Measurements from ENCODE around the gene FGD3. TPM values are rescaled to one million over a fixed set of nuclear protein-coding genes. Genes with fewer than 3 reads are reported as not detected.

FGD3 gene
- total and polyA plus RNA-seq, 9 of the 15 experiments (the other 6 are each of a cell fraction or from before 2014, with no cell fraction given) = 0.07 to 1.3 (median 0.29) TPM

DNA sequence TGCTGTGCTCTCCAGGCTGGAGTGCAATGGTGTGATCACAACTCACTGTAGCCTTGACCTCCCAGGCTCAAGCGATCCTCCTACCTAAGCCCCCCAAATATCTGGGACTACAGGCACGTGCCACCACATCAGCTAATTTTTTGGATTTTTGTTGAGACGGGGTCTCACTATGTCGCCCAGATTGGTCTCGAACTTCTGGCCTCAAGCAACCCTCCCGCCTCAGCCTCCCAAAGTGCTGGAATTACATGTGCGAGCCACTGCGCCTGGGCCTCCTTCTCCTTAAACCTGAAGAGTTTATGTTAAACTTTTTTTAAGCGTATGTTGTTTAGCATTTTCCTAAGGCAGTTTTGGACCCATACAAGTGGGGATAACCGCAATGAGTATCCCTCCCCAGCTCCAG lies 80.4 kb downstream of the FGD3 start:
- in situ Hi-C loops (cut with MboI) (no loop called here), intact Hi-C loops (cut with micrococcal nuclease) (no loop called here)
- H3K36me3 ChIP-seq (ENCODE audit: control insufficient read depth, insufficient read depth, low read length) = no peaks in the 10 kb centered on the region
- no peak overlapping the region for H2AFZ ChIP-seq (ENCODE audit: low read depth, low read length)
- H3K27ac ChIP-seq (ENCODE audit: extremely low read depth, low read depth, low read length) = no peak overlapping the region
- no TSS peak for BruUV-seq (replicated peaks)
- no peak for TF ChIP-seq KLF10 (CRISPR knock-in tag; IDR thresholded peaks at IDR 0.05)
- TF ChIP-seq FIP1L1 (IDR thresholded peaks at IDR 0.05; ENCODE audit: low read depth, low read length, poor library complexity, severe bottlenecking) = no peak
- no peak overlapping the region for H3K4me2 ChIP-seq (ENCODE audit: insufficient read depth, low read length)
- H3K79me2 ChIP-seq (ENCODE audit: control insufficient read depth, insufficient read depth, low read length) = no peaks in the 10 kb centered on the region
- FAIRE-seq (no peak), ATAC-seq (no peak), DNase-seq (ENCODE audit: extremely low read depth in 1 of 4, low spot score in 3 of 4) (no peak)
- WGBS (ENCODE audit: insufficient coverage, low coverage, missing lambda C conversion rate) = 6% methylated on average over 10 of the region's 10 CpGs
- peaks cover 4% of the 10 kb centered on the region; the same call in 1 of the 2 replicates for H4K20me1 ChIP-seq (replicated peaks; ENCODE audit: control insufficient read depth, insufficient read depth, low read length)
- peaks cover 20 to 70% of the 10 kb centered on the region in 2 experiments; a peak in 4 of 5 replicates for H3K27me3 ChIP-seq (ENCODE audit: control insufficient read depth in 2 of 2, insufficient read depth in 2 of 2, low read length in 2 of 2)
- no peak overlapping the region for H3K9ac ChIP-seq (ENCODE audit: insufficient read depth in 1 of 2, low read depth in 2 of 2, low read length in 2 of 2)
- peaks cover 7% of the 10 kb centered on the region for H3K9me1 ChIP-seq (ENCODE audit: control insufficient read depth, insufficient read depth, low read length)
- POLR2A ChIA-PET = no interaction called here
- no peak overlapping the region for H3K4me3 ChIP-seq
- CTCF ChIA-PET (ENCODE audit: low intra/inter-chr PET ratio) = no interaction called here
- no peaks in the 10 kb centered on the region for H3K9me3 ChIP-seq (replicated peaks; ENCODE audit: control insufficient read depth, insufficient read depth, low read depth, low read length)
- peaks cover 0 to 2% of the 10 kb centered on the region in 2 experiments; a peak in 1 of 5 replicates for H3K4me1 ChIP-seq (replicated peaks in 1 of 2; ENCODE audit: control insufficient read depth in 2 of 2, insufficient read depth in 2 of 2, low read length in 2 of 2)

DNA sequence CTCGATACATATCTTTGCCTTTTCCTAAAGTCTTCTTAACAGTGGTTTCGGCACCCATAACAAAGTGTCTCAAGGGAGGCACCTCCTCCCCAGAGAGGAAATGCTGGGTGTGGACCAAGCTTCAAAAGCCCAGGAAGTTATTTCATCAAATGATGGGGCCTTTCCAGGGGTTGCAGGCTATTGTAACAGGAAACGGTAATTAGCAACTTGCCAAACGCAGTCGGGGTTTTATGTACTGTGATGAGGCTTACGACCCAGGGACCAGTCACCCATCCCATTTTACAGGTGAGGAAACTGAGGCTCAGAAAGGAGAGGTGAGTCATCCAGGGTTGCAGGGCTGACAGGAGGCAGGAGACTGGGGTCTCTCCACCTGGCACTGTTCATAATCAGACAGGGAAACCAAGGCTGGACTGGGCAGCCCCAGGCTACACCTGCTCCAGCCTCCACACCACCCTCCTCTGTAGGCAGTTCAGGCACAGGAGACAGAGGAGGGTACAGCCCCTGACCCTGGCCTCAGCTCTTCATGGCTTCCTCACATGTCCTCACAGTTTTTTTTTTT lies 81.2 kb downstream of the FGD3 start:
- ChIA-PET CTCF (ENCODE audit: low intra/inter-chr PET ratio) (no interaction called here), POLR2A (no interaction called here)
- H3K4me1 ChIP-seq (replicated peaks in 1 of 2; ENCODE audit: control insufficient read depth in 2 of 2, insufficient read depth in 2 of 2, low read length in 2 of 2) = peaks cover 0 to 4% of the 10 kb centered on the region in 2 experiments; a peak in 1 of 5 replicates
- H3K9me1 ChIP-seq (ENCODE audit: control insufficient read depth, insufficient read depth, low read length) = peaks cover 6% of the 10 kb centered on the region
- no peak overlapping the region for H3K4me3 ChIP-seq
- no peak for FAIRE-seq
- H3K36me3 ChIP-seq (ENCODE audit: control insufficient read depth, insufficient read depth, low read length) = no peaks in the 10 kb centered on the region
- peaks cover 22 to 68% of the 10 kb centered on the region in 2 experiments; a peak in 4 of 5 replicates for H3K27me3 ChIP-seq (ENCODE audit: control insufficient read depth in 2 of 2, insufficient read depth in 2 of 2, low read length in 2 of 2)
- H3K79me2 ChIP-seq (ENCODE audit: control insufficient read depth, insufficient read depth, low read length) = no peaks in the 10 kb centered on the region
- no TSS peak for BruUV-seq (replicated peaks)
- H3K9me3 ChIP-seq (replicated peaks; ENCODE audit: control insufficient read depth, insufficient read depth, low read depth, low read length) = no peaks in the 10 kb centered on the region
- H3K9ac ChIP-seq (ENCODE audit: insufficient read depth in 1 of 2, low read depth in 2 of 2, low read length in 2 of 2) = no peak overlapping the region
- no peak overlapping the region for H3K4me2 ChIP-seq (ENCODE audit: insufficient read depth, low read length)
- no peak overlapping the region for H3K27ac ChIP-seq (ENCODE audit: extremely low read depth, low read depth, low read length)
- no peak overlapping the region for H2AFZ ChIP-seq (ENCODE audit: low read depth, low read length)
- in situ Hi-C loops (cut with MboI) (no loop called here), intact Hi-C loops (cut with micrococcal nuclease) (no loop called here)
- 2% methylated on average over 6 of the region's 6 CpGs for WGBS (ENCODE audit: insufficient coverage, low coverage, missing lambda C conversion rate)
- ATAC-seq = no peak
- H4K20me1 ChIP-seq (replicated peaks; ENCODE audit: control insufficient read depth, insufficient read depth, low read length) = no peaks in the 10 kb centered on the region; the same call in 1 of the 2 replicates
- no peak for DNase-seq (ENCODE audit: extremely low read depth in 1 of 4, low spot score in 3 of 4)
- no peak for TF ChIP-seq TCF7L2 (IDR thresholded peaks at IDR 0.05; ENCODE audit: low read depth, low read length)
- TF ChIP-seq, protein P1, sequence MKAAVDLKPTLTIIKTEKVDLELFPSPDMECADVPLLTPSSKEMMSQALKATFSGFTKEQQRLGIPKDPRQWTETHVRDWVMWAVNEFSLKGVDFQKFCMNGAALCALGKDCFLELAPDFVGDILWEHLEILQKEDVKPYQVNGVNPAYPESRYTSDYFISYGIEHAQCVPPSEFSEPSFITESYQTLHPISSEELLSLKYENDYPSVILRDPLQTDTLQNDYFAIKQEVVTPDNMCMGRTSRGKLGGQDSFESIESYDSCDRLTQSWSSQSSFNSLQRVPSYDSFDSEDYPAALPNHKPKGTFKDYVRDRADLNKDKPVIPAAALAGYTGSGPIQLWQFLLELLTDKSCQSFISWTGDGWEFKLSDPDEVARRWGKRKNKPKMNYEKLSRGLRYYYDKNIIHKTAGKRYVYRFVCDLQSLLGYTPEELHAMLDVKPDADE (conservative IDR thresholded peaks at IDR 0.05; ENCODE audit: control insufficient read depth, low read depth, low read length) = no peak
- TF ChIP-seq, protein P2, sequence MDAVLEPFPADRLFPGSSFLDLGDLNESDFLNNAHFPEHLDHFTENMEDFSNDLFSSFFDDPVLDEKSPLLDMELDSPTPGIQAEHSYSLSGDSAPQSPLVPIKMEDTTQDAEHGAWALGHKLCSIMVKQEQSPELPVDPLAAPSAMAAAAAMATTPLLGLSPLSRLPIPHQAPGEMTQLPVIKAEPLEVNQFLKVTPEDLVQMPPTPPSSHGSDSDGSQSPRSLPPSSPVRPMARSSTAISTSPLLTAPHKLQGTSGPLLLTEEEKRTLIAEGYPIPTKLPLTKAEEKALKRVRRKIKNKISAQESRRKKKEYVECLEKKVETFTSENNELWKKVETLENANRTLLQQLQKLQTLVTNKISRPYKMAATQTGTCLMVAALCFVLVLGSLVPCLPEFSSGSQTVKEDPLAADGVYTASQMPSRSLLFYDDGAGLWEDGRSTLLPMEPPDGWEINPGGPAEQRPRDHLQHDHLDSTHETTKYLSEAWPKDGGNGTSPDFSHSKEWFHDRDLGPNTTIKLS (IDR thresholded peaks at IDR 0.05; ENCODE audit: borderline replicate concordance, low read depth) = no peak
- peak; percentile 60 for TF ChIP-seq GABPA (tag; conservative IDR thresholded peaks at IDR 0.05; ENCODE audit: low read depth)
- no peak for TF ChIP-seq SMARCE1 (IDR thresholded peaks at IDR 0.05)
- TF ChIP-seq TAF1 (IDR thresholded peaks at IDR 0.05; ENCODE audit: control insufficient read depth, extremely low read depth, insufficient read depth, low read length, severe bottlenecking) = no peak
- TF ChIP-seq ZNF408 (CRISPR knock-in tag; IDR thresholded peaks at IDR 0.05; ENCODE audit: low read depth) = no peak
- no peak for TF ChIP-seq ZNF184 (CRISPR knock-in tag; IDR thresholded peaks at IDR 0.05)
- no peak for TF ChIP-seq NCOA2 (IDR thresholded peaks at IDR 0.05; ENCODE audit: partially characterized antibody in 2 of 2)
- TF ChIP-seq, protein P3, sequence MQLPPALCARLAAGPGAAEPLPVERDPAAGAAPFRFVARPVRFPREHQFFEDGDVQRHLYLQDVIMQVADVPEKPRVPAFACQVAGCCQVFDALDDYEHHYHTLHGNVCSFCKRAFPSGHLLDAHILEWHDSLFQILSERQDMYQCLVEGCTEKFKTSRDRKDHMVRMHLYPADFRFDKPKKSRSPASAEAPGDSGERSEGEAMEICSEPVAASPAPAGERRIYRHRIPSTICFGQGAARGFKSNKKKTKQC (CRISPR knock-in tag; IDR thresholded peaks at IDR 0.05) = no peak

Measured in K562 (cell line).